ENCODE results near the gene RANBP10. TPM values are rescaled to one million over a fixed set of nuclear protein-coding genes. Genes with fewer than 3 reads are reported as not detected.

Gene RANBP10
- total and polyA plus RNA-seq, 2 of the 13 experiments (the other 11 are each of a cell fraction or from before 2014, with no cell fraction given), result 9.2 to 22.7 TPM

- ATAC-seq, result peak; percentile 18; the same call in 1 of the 3 replicates
Observed at GRCh38 chr16:67763066-67763465, 43.3 kb downstream of the RANBP10 start.

GRCh38 chr16:67762385-67762784 lies 44.0 kb downstream of the RANBP10 start:
- Histone ChIP-seq H3K79me2 (ENCODE audit: insufficient read depth, low read length) (no peaks in the 10 kb centered on the region), H3K9me3 (ENCODE audit: low read length) (no peaks in the 10 kb centered on the region), H2AFZ (ENCODE audit: low read length) (no peak overlapping the region), H3K36me3 (replicated peaks in 1 of 2; ENCODE audit: control insufficient read depth in 1 of 2, insufficient read depth in 2 of 2, low read length in 2 of 2) (peaks cover 8 to 37% of the 10 kb centered on the region in 2 experiments; a peak in 4 of 5 replicates), H3K4me3 (replicated peaks in 1 of 3; ENCODE audit: insufficient read depth in 1 of 3, low read depth in 2 of 3, low read length in 3 of 3) (no peak overlapping the region), H3K4me1 (ENCODE audit: insufficient read depth, low read length) (no peaks in the 10 kb centered on the region), H3K27ac (ENCODE audit: extremely low read length, insufficient read depth, low read length) (no peak overlapping the region), H3K9ac (ENCODE audit: insufficient read depth, low read depth, low read length) (no peak overlapping the region), H4K20me1 (ENCODE audit: insufficient read depth, low read length) (peaks cover 5% of the 10 kb centered on the region; the same call in 1 of the 2 replicates), H3K4me2 (ENCODE audit: low read depth, low read length) (no peak overlapping the region), H3K27me3 (ENCODE audit: control insufficient read depth in 1 of 2, insufficient read depth in 2 of 2, low read length in 2 of 2) (no peaks in the 10 kb centered on the region)
- TF ChIP-seq ONECUT2 (CRISPR knock-in tag; IDR thresholded peaks at IDR 0.05), result no peak
- no peak for TF ChIP-seq PCBP1 (IDR thresholded peaks at IDR 0.05; ENCODE audit: borderline replicate concordance, low read depth, low read length)
- ChIA-PET POLR2A (no interaction called here), CTCF (ENCODE audit: low intra/inter-chr PET ratio, low total read pairs) (no interaction called here)
- no TSS peak for BruUV-seq (replicated peaks)
- intact Hi-C loops (cut with micrococcal nuclease; ENCODE audit: unreplicated experiment) (no loop called here), in situ Hi-C loops (cut with HindIII; ENCODE audit: extremely low pct_ligation_motif_present, low pct_unique_long_range_greater_than_20kb) (no loop called here)
- ATAC-seq (no peak), DNase-seq (ENCODE audit: low spot score) (no peak), FAIRE-seq (no peak)
- 90% methylated on average over 2 of the region's 2 CpGs for WGBS (ENCODE audit: low lambda C conversion rate)

More at GRCh38 chr16:67763066-67763465, 43.3 kb downstream of the RANBP10 start:
- Histone ChIP-seq H3K27ac (ENCODE audit: extremely low read length, insufficient read depth, low read length) (no peak overlapping the region), H3K27me3 (ENCODE audit: control insufficient read depth in 1 of 2, insufficient read depth in 2 of 2, low read length in 2 of 2) (no peaks in the 10 kb centered on the region), H3K4me1 (ENCODE audit: insufficient read depth, low read length) (no peaks in the 10 kb centered on the region), H3K9me3 (ENCODE audit: low read length) (no peaks in the 10 kb centered on the region), H2AFZ (ENCODE audit: low read length) (no peak overlapping the region), H3K36me3 (replicated peaks in 1 of 2; ENCODE audit: control insufficient read depth in 1 of 2, insufficient read depth in 2 of 2, low read length in 2 of 2) (peaks cover 6 to 32% of the 10 kb centered on the region in 2 experiments; a peak in 4 of 5 replicates), H4K20me1 (ENCODE audit: insufficient read depth, low read length) (peaks cover 5% of the 10 kb centered on the region; the same call in 1 of the 2 replicates), H3K79me2 (ENCODE audit: insufficient read depth, low read length) (no peaks in the 10 kb centered on the region), H3K4me3 (replicated peaks in 1 of 3; ENCODE audit: insufficient read depth in 1 of 3, low read depth in 2 of 3, low read length in 3 of 3) (no peak overlapping the region), H3K4me2 (ENCODE audit: low read depth, low read length) (no peak overlapping the region), H3K9ac (ENCODE audit: insufficient read depth, low read depth, low read length) (no peak overlapping the region)
- TF ChIP-seq SMAD3 (CRISPR knock-in tag; IDR thresholded peaks at IDR 0.05) (no peak), CHCHD3 (CRISPR knock-in tag; IDR thresholded peaks at IDR 0.05) (no peak)
- DNase-seq (ENCODE audit: low spot score) (no peak), FAIRE-seq (no peak)
- in situ Hi-C loops (cut with HindIII; ENCODE audit: extremely low pct_ligation_motif_present, low pct_unique_long_range_greater_than_20kb) (no loop called here), intact Hi-C loops (cut with micrococcal nuclease; ENCODE audit: unreplicated experiment) (no loop called here)
- CTCF ChIA-PET (ENCODE audit: low intra/inter-chr PET ratio, low total read pairs), result no interaction called here
- WGBS (ENCODE audit: low lambda C conversion rate), result 97% methylated on average over 5 of the region's 5 CpGs
- POLR2A ChIA-PET, result no interaction called here
- BruUV-seq (replicated peaks), result no TSS peak

Data from HepG2 (cell line).